A549 (cell line): Measurements from ENCODE around the gene TNFAIP8L1. TPM values are rescaled to one million over a fixed set of nuclear protein-coding genes. Genes with fewer than 3 reads are reported as not detected.

Experiments
- ATAC-seq, 2 experiments: fragments of 200-7000 bp in 1 of 2; fragments of >200 bp in 1 of 2; cut with Nextera tagmentation in 1 of 2; cut with Tn5 transposase in 1 of 2; 3 replicates each; pipeline versions ENCODE4 v1.8.0 to v1.9.1; 2018 to 2020; ENCODE audit warnings: mild to moderate bottlenecking in 1 of 2, moderate library complexity in 1 of 2
- CTCF ChIA-PET: fragments of 300-600 bp; sonication (Branson Sonifier 250); formaldehyde crosslinking; extraction: SDS; loops from one replicate; lab custom pipeline; 2021; ENCODE audit warnings: antibody characterized with exemption, inconsistent platforms; lab: Yijun Ruan, JAX
- POLR2A ChIA-PET: fragments of 350-600 bp; formaldehyde crosslinking; extraction: SDS; loops from one replicate; lab custom pipeline; 2021; ENCODE audit warnings: antibody characterized with exemption, inconsistent platforms; lab: Yijun Ruan, JAX
- DNase-seq, 2 experiments: peaks; one replicate each; pipeline versions ENCODE4 v3.0.0 to v3.0.0-alpha.2; 2011 to 2016; ENCODE audit warnings: low read depth in 1 of 2, low spot score in 1 of 2
- FAIRE-seq: peaks from 2 replicates; lab custom pipeline; 2011; peaks lifted over from hg19 to GRCh38; lab: Jason Lieb, UNC
- H3K27ac ChIP-seq, 2 experiments: fragments of >200 bp; sonication (Bioruptor Twin); formaldehyde crosslinking; 3 replicates each; pipeline ENCODE4 v1.5.1; 2016 to 2017
- H3K4me1 ChIP-seq: fragments of >200 bp; sonication (Bioruptor Twin); formaldehyde crosslinking; 3 replicates; pipeline ENCODE4 v1.6.1; 2016
- H3K4me2 ChIP-seq: fragments of >200 bp; sonication (Bioruptor Twin); formaldehyde crosslinking; 3 replicates; pipeline ENCODE4 v1.6.1; 2016
- H3K4me3 ChIP-seq: fragments of >200 bp; sonication (Bioruptor Twin); formaldehyde crosslinking; 3 replicates; pipeline ENCODE4 v1.5.1; 2016
- H3K9me3 ChIP-seq: fragments of >200 bp; sonication (Bioruptor Twin); formaldehyde crosslinking; 3 replicates; pipeline ENCODE4 v1.6.1; 2016
- BCL3 ChIP-seq: fragments of >200 bp; sonication (Bioruptor Twin); formaldehyde crosslinking; IDR thresholded peaks from 3 replicates; pipeline ENCODE4 v1.6.1; 2016
- CBX2 ChIP-seq: fragments of 200-600 bp; sonication (generic); IDR thresholded peaks from 2 replicates; pipeline ENCODE4 v1.6.1; 2016; ENCODE audit warnings: low read depth, mild to moderate bottlenecking, borderline replicate concordance
- CEBPB ChIP-seq, 2 experiments: fragments of >200 bp in 1 of 2; sonication (Bioruptor Twin) in 1 of 2; formaldehyde crosslinking in 1 of 2; IDR thresholded peaks; 2 replicates each; pipeline ENCODE4 v1.6.1; 2012 to 2016
- CHD2 ChIP-seq: fragments of 150-350 bp; IDR thresholded peaks from 2 replicates; pipeline ENCODE4 v1.6.1; 2014; ENCODE audit warnings: low read length; ENCODE audit not compliant: partially characterized antibody
- EHF ChIP-seq: fragments of 250-450 bp; sonication (Bioruptor Pico); IDR thresholded peaks from 2 replicates; pipeline ENCODE4 v1.5.0; 2020; ENCODE audit warnings: mild to moderate bottlenecking
- FOSB ChIP-seq: fragments of 250-450 bp; sonication (Bioruptor Pico); IDR thresholded peaks from 2 replicates; pipeline ENCODE4 v1.5.0; 2020; ENCODE audit warnings: mild to moderate bottlenecking, moderate library complexity
- FOSL2 ChIP-seq, 2 experiments: fragments of 450-650 bp in 1 of 2; fragments of >200 bp in 1 of 2; sonication (Bioruptor Twin) in 1 of 2; formaldehyde crosslinking; IDR thresholded peaks; 2 replicates each; pipeline versions ENCODE4 v1.5.0 to v1.6.1; 2016 to 2020; ENCODE audit warnings: mild to moderate bottlenecking in 1 of 2, moderate library complexity in 1 of 2
- HDAC2 ChIP-seq: fragments of 200-600 bp; sonication (generic); IDR thresholded peaks from 2 replicates; pipeline ENCODE4 v1.6.1; 2016
- HOXB5 ChIP-seq: fragments of 250-450 bp; sonication (Bioruptor Pico); IDR thresholded peaks from 2 replicates; pipeline ENCODE4 v1.5.0; 2020; ENCODE audit warnings: mild to moderate bottlenecking, moderate library complexity
- JUN ChIP-seq, 2 experiments: fragments of >200 bp; sonication (Bioruptor Twin); formaldehyde crosslinking; IDR thresholded peaks; 2 replicates in 1 of 2; 3 replicates in 1 of 2; pipeline ENCODE4 v1.6.1; 2016 to 2017
- JUNB ChIP-seq: fragments of >200 bp; sonication (Bioruptor Twin); formaldehyde crosslinking; IDR thresholded peaks from 2 replicates; pipeline ENCODE4 v1.6.1; 2016
- MAFK ChIP-seq: fragments of 450-650 bp; IDR thresholded peaks from 2 replicates; pipeline ENCODE4 v1.6.1; 2014; ENCODE audit not compliant: partially characterized antibody
- MAZ ChIP-seq: fragments of 150-350 bp; IDR thresholded peaks from 2 replicates; pipeline ENCODE4 v1.6.1; 2014; ENCODE audit warnings: antibody characterized with exemption, low read depth, low read length, borderline replicate concordance
- NFE2L2 ChIP-seq: fragments of 150-350 bp; conservative IDR thresholded peaks from 2 replicates; pipeline ENCODE4 v1.6.1; 2014; ENCODE audit warnings: low read length
- NPAS2 ChIP-seq: fragments of 250-450 bp; sonication (Bioruptor Pico); IDR thresholded peaks from 2 replicates; pipeline ENCODE4 v1.8.0; 2022; ENCODE audit warnings: mild to moderate bottlenecking, moderate library complexity, borderline replicate concordance
- NR3C1 ChIP-seq: fragments of >200 bp; sonication (Bioruptor Twin); formaldehyde crosslinking; IDR thresholded peaks from 3 replicates; pipeline ENCODE4 v1.6.1; 2017
- POLR2AphosphoS2 ChIP-seq: conservative IDR thresholded peaks from 2 replicates; pipeline ENCODE4 v1.6.1; 2012; ENCODE audit warnings: low read length, improper control_type of control experiment, inconsistent platforms
- RAD21 ChIP-seq, 2 experiments: fragments of >200 bp in 1 of 2; sonication (Bioruptor Twin) in 1 of 2; formaldehyde crosslinking in 1 of 2; IDR thresholded peaks in 1 of 2; conservative IDR thresholded peaks in 1 of 2; 2 replicates in 1 of 2; 3 replicates in 1 of 2; pipeline ENCODE4 v1.6.1; 2012 to 2018; ENCODE audit warnings: inconsistent platforms in 1 of 2
- RARB ChIP-seq: fragments of 250-450 bp; sonication (Bioruptor Pico); IDR thresholded peaks from 2 replicates; pipeline ENCODE4 v1.8.0; 2021; ENCODE audit warnings: mild to moderate bottlenecking, moderate library complexity
- SREBF2 ChIP-seq: fragments of 450-650 bp; IDR thresholded peaks from 2 replicates; pipeline ENCODE4 v1.6.1; 2014; ENCODE audit warnings: mild to moderate bottlenecking, moderate library complexity
- TP53 ChIP-seq: fragments of 250-450 bp; sonication (Bioruptor Pico); IDR thresholded peaks from 2 replicates; pipeline ENCODE4 v1.5.0; 2021; ENCODE audit warnings: mild to moderate bottlenecking, moderate library complexity
- ZFP36 ChIP-seq: fragments of 450-650 bp; IDR thresholded peaks from 2 replicates; pipeline ENCODE4 v1.6.1; 2014; ENCODE audit warnings: borderline replicate concordance; ENCODE audit not compliant: partially characterized antibody
- WGBS: methylation state at CpG from one replicate; pipeline ENCODE4 v1.1.6; 2017; ENCODE audit errors: missing lambda C conversion rate; 5-methylcytosine and 5-hydroxymethylcytosine counted together
- polyA plus RNA-seq, 4 experiments: library from polyadenylated mRNA; depleted of rRNA in 3 of 4; stranded (reverse); fragments of >200 nt; fragmentation: RNase III in 1 of 4; extraction: RNeasy Plus Mini Kit Qiagen cat#74134 plus additional on column Dnase treatment in 1 of 4; gene quantifications; 2 replicates in 3 of 4; 3 replicates in 1 of 4; pipeline ENCODE4 v1.2.3, GENCODE V29; 2011 to 2017
- TF ChIP-seq, protein P1 (sequence below): IDR thresholded peaks from 2 replicates; pipeline ENCODE4 v1.6.1; 2012
- TF ChIP-seq, protein P2 (sequence below): IDR thresholded peaks from 2 replicates; pipeline ENCODE4 v1.6.1; 2012; ENCODE audit warnings: low read depth, borderline replicate concordance

The TNFAIP8L1 gene
- polyA plus RNA-seq, 2 of the 4 experiments (the other 2 are of a cell fraction), result 3.2 to 5.9 TPM

- ChIA-PET CTCF (interaction anchor here (0.6 to 4.8 kb wide), 6 partner anchors 9 to 133 kb away, joined by 3 to 23 read pairs (median 4); no protein-coding TSS in a partner anchor), POLR2A (no interaction called here)
- peak overlapping the region; percentile 44; the same call in 2 of the 3 replicates for H3K4me3 ChIP-seq
- H3K4me1 ChIP-seq, result peaks cover 3% of the 10 kb centered on the region; the same call in 1 of the 3 replicates
- peak overlapping the region; percentile 76 for H3K4me2 ChIP-seq
- no peaks in the 10 kb centered on the region for H3K9me3 ChIP-seq
- ATAC-seq, result peak in 1 of 2 experiments; percentile 14; a peak in 2 of 6 replicates
- DNase-seq, result no peak
- FAIRE-seq, result no peak
- 78% methylated on average over 1 of the region's 17 CpGs for WGBS
- TF ChIP-seq, protein P1, sequence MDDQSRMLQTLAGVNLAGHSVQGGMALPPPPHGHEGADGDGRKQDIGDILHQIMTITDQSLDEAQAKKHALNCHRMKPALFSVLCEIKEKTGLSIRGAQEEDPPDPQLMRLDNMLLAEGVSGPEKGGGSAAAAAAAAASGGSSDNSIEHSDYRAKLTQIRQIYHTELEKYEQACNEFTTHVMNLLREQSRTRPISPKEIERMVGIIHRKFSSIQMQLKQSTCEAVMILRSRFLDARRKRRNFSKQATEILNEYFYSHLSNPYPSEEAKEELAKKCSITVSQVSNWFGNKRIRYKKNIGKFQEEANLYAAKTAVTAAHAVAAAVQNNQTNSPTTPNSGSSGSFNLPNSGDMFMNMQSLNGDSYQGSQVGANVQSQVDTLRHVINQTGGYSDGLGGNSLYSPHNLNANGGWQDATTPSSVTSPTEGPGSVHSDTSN, result no peak
- TF ChIP-seq MAZ, result no peak
- H3K27ac ChIP-seq, result peak overlapping the region in 1 of 2 experiments; percentile 80; a peak in 4 of 6 replicates
Observed at GRCh38 chr19:4598712-4599111, 40.6 kb upstream of the TNFAIP8L1 start.

DNA sequence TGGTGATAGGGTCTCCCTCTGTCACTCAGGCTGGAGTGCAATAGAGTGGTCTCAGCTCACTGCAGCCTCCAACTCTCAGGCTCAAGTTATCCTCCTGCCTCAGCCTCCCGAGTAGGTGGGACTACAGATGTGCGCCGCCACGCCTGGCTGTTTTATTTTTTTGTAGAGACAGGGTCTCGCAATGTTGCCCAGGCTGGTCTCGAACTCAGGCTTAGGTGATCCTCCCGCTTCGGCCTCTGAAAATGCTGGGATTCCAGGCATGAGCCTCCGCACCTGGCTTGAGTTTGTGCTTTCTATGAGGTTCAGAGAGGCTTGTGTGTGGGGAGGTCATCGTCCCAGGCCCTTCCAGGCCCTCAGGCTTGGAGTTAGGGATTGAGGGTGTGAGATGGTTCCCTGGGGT lies 39.2 kb upstream of the TNFAIP8L1 start:
- FAIRE-seq, result no peak
- no peak for DNase-seq
- no peaks in the 10 kb centered on the region for H3K9me3 ChIP-seq
- TF ChIP-seq SREBF2 (no peak), NFE2L2 (no peak), EHF (CRISPR knock-in tag) (no peak), MAFK (no peak), HOXB5 (CRISPR knock-in tag) (no peak), NPAS2 (CRISPR knock-in tag) (no peak), JUN (IDR thresholded peaks at IDR 0.05) (no peak), ZFP36 (no peak), HDAC2 (no peak), FOSL2 (IDR thresholded peaks at IDR 0.05) (no peak), FOSL2 (CRISPR knock-in tag; IDR thresholded peaks at IDR 0.05) (no peak), RARB (CRISPR knock-in tag) (no peak), NR3C1 (no peak), CEBPB (IDR thresholded peaks at IDR 0.05) (no peak), CBX2 (no peak), RAD21 (conservative IDR thresholded peaks at IDR 0.05 in 1 of 2, IDR thresholded peaks at IDR 0.05 in 1 of 2) (no peak), TP53 (CRISPR knock-in tag) (no peak), POLR2AphosphoS2 (no peak), MAZ (no peak)
- TF ChIP-seq, protein P2, sequence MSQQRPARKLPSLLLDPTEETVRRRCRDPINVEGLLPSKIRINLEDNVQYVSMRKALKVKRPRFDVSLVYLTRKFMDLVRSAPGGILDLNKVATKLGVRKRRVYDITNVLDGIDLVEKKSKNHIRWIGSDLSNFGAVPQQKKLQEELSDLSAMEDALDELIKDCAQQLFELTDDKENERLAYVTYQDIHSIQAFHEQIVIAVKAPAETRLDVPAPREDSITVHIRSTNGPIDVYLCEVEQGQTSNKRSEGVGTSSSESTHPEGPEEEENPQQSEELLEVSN, result no peak
- TF ChIP-seq, protein P1, result no peak
- ChIA-PET CTCF (interaction anchor here (0.6 to 4.8 kb wide), 3 partner anchors 16 to 75 kb away, joined by 3 to 23 read pairs (median 4); no protein-coding TSS in a partner anchor), POLR2A (no interaction called here)
- H3K4me3 ChIP-seq, result no peak overlapping the region
- peaks cover 3% of the 10 kb centered on the region; the same call in 1 of the 3 replicates for H3K4me1 ChIP-seq
- H3K27ac ChIP-seq, result no peak overlapping the region
- WGBS, result 78% methylated on average over 6 of the region's 10 CpGs
- H3K4me2 ChIP-seq, result no peak overlapping the region
- ATAC-seq, result no peak

- no peak for DNase-seq
- WGBS, result 16% methylated on average over 4 of the region's 5 CpGs
- Histone ChIP-seq H3K27ac (no peak overlapping the region), H3K4me3 (no peak overlapping the region), H3K9me3 (no peaks in the 10 kb centered on the region), H3K4me2 (no peak overlapping the region), H3K4me1 (peaks cover 3% of the 10 kb centered on the region; the same call in 1 of the 3 replicates)
- POLR2A ChIA-PET, result no interaction called here
- no peak for ATAC-seq
- CTCF ChIA-PET, result interaction anchor here (1.0 to 4.8 kb wide), 2 partner anchors 11 to 32 kb away, joined by 3 to 23 read pairs; no protein-coding TSS in a partner anchor
- no peak for FAIRE-seq
- no peak for TF ChIP-seq FOSB
- no peak for TF ChIP-seq JUNB
- no peak for TF ChIP-seq CHD2
- no peak for TF ChIP-seq FOSL2 (IDR thresholded peaks at IDR 0.05)
- TF ChIP-seq FOSL2 (CRISPR knock-in tag; IDR thresholded peaks at IDR 0.05), result no peak
- peak; percentile 61 for TF ChIP-seq ZFP36
- TF ChIP-seq BCL3, result no peak
Observed at GRCh38 chr19:4600893-4601292, 38.4 kb upstream of the TNFAIP8L1 start.
